Aorta (tissue), 5 donors: ENCODE results near the gene NOC2L. TPM values are rescaled to one million over a fixed set of nuclear protein-coding genes. Genes with fewer than 3 reads are reported as not detected.
"Not testable (repeated sequence)": the region's sequence is repeated elsewhere in the genome, so short reads cannot be mapped to it uniquely, and the experiment has no call there.

ENCODE experiments used
- ATAC-seq: fragments of 200-7000 bp; cut with Tn5 transposase; one replicate; pipeline ENCODE4 v1.9.1; 2022; ENCODE audit warnings: moderate library complexity; ENCODE audit not compliant: low FRiP score
- DNase-seq, 2 donors: peaks; one replicate each; pipeline ENCODE4 v3.0.0-alpha.2; 2020
- H3K27ac ChIP-seq, 2 donors: one replicate each; pipeline ENCODE4 v1.5.1; 2013; ENCODE audit warnings: low read length in 2 of 2, mild to moderate bottlenecking in 2 of 2, moderate library complexity in 2 of 2, control low read depth in 1 of 2, inconsistent platforms in 1 of 2, low read depth in 1 of 2
- H3K27me3 ChIP-seq, 2 donors: one replicate each; pipeline ENCODE4 v1.6.1; 2013; ENCODE audit warnings: control low read depth in 1 of 2, low read length in 1 of 2, mild to moderate bottlenecking in 1 of 2, moderate library complexity in 1 of 2; ENCODE audit not compliant: insufficient read depth in 2 of 2, control insufficient read depth in 1 of 2
- H3K36me3 ChIP-seq, 2 donors: one replicate each; pipeline ENCODE4 v1.6.1; 2013; ENCODE audit warnings: control low read depth in 1 of 2, low read length in 1 of 2, mild to moderate bottlenecking in 1 of 2; ENCODE audit not compliant: insufficient read depth in 2 of 2, control insufficient read depth in 1 of 2
- H3K4me1 ChIP-seq, 2 donors: one replicate each; pipeline ENCODE4 v1.6.1; 2013; ENCODE audit warnings: low read length in 2 of 2, control low read depth in 1 of 2, mild to moderate bottlenecking in 1 of 2, moderate library complexity in 1 of 2; ENCODE audit not compliant: insufficient read depth in 2 of 2, control insufficient read depth in 1 of 2
- H3K4me3 ChIP-seq, 2 donors: one replicate each; pipeline ENCODE4 v1.5.1; 2013; ENCODE audit warnings: low read length in 2 of 2, control low read depth in 1 of 2, mild to moderate bottlenecking in 1 of 2
- H3K9me3 ChIP-seq: one replicate; pipeline ENCODE4 v1.6.1; 2013; ENCODE audit warnings: mild to moderate bottlenecking, low read length; ENCODE audit not compliant: control insufficient read depth
- WGBS, 2 donors: extraction: QIAGEN DNeasy Blood & Tissue Kit; methylation state at CpG; one replicate each; pipeline ENCODE4 v1.1.7; 2013; 5-methylcytosine and 5-hydroxymethylcytosine counted together
- intact Hi-C, 2 donors: fragments of 100-400 bp; cut with DNase I; formaldehyde crosslinking; loops; one replicate each; pipeline versions ENCODE4 v1.14.2 to v1.15.0; 2022
- polyA plus RNA-seq, 2 donors: library from polyadenylated mRNA; stranded (reverse); fragments of 200-250 nt; gene quantifications; one replicate each; pipeline ENCODE4 v1.2.3, GENCODE V29; 2013
- total RNA-seq, 2 donors: library from RNA; stranded (reverse); fragmentation: NEBNext Ultra II Directional; extraction: Animal tissue kit (Norgen Biotek cat#: 25700); gene quantifications; one replicate each; pipeline ENCODE4 v1.2.1, GENCODE V29; 2021
- donor health status: healthy with polysubstance abuse.
- donor health status: Bipolar disorder and iron deficiency.
- donor health status: DM: no; HTN: no; CAD: no.
- donor health status: DM: no; HTN: no; CAD: no.
- donor health status: DM: yes; HTN: yes; CAD: no.

The NOC2L gene
- total and polyA plus RNA-seq, 4 donors: 17.3 to 55.5 (median 38.6) TPM

GRCh38 chr1:952201-952600 is 6.9 kb downstream of the NOC2L start:
- intact Hi-C loops: loop anchor here in 1 of 2 donors (10.0 kb wide), 1 partner anchor 47 kb away; no protein-coding TSS in a partner anchor
- no peak for DNase-seq
- H3K4me1 ChIP-seq: no peaks in the 10 kb centered on the region
- ATAC-seq: no peak
- H3K27me3 ChIP-seq: no peaks in the 10 kb centered on the region
- peaks cover 0 to 2% of the 10 kb centered on the region in 2 donors for H3K36me3 ChIP-seq
- no peak overlapping the region for H3K4me3 ChIP-seq
- H3K27ac ChIP-seq: no peak overlapping the region
- H3K9me3 ChIP-seq: no peaks in the 10 kb centered on the region
- 88% methylated on average over 15 of the region's 15 CpGs for WGBS, 2 donors

DNA sequence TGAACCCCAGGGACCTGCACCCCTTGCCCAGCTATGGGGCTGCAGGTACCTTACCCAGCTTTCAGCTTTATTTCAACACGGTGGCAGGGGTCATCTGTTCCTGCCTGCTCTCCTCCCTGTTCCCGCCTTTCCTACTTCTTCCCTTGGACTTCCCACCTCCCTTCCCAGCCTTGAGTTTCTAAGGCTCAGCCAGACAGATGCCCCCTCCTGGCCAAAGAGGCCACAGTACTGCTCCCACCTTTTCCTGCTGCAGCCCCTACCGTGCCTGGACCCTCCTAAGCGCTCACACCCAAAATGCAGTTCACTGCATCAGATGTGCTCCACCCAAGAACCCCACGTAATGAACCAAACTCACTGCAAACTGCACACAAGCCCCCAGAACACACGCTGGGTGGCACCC is 7.7 kb downstream of the NOC2L start:
- peaks cover 0 to 2% of the 10 kb centered on the region in 2 donors for H3K36me3 ChIP-seq
- H3K27me3 ChIP-seq: no peaks in the 10 kb centered on the region
- DNase-seq (no peak), ATAC-seq (no peak)
- no peaks in the 10 kb centered on the region for H3K4me1 ChIP-seq
- intact Hi-C loops: loop anchor here in 1 of 2 donors (10.0 kb wide), 1 partner anchor 47 kb away; no protein-coding TSS in a partner anchor
- no peak overlapping the region for H3K27ac ChIP-seq
- H3K4me3 ChIP-seq: no peak overlapping the region
- WGBS, 2 donors: 59 to 71% methylated on average over 6 of the region's 6 CpGs
- no peaks in the 10 kb centered on the region for H3K9me3 ChIP-seq

GRCh38 chr1:950881-951280 is 8.2 kb downstream of the NOC2L start:
- H3K27ac ChIP-seq: no peak overlapping the region
- DNase-seq (no peak), ATAC-seq (no peak)
- intact Hi-C loops: loop anchor here in 1 of 2 donors (10.0 kb wide), 1 partner anchor 46 kb away; no protein-coding TSS in a partner anchor
- H3K27me3 ChIP-seq: no peaks in the 10 kb centered on the region
- H3K4me1 ChIP-seq: no peaks in the 10 kb centered on the region
- no peak overlapping the region for H3K4me3 ChIP-seq
- H3K36me3 ChIP-seq: peaks cover 0 to 2% of the 10 kb centered on the region in 2 donors
- H3K9me3 ChIP-seq: no peaks in the 10 kb centered on the region
- 93 to 95% methylated on average over 23 of the region's 23 CpGs for WGBS, 2 donors

DNA sequence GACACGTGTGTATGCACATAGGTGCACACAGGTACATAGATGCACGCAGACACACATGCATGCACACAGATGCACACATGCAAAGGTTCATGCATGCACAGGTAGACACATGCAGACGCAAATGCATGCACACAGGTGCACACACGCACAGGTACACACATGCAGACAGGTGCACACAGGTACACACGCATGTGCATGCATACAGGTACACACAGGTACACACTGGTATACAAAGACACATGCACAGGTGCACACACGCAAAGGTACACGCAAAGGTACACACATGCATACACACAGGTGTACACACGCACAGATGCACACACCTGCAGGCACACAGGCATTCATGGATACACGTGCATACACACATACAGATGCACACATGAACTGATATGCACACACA is 8.8 kb downstream of the NOC2L start:
- DNase-seq: no peak
- intact Hi-C loops: loop anchor here in 1 of 2 donors (10.0 kb wide), 1 partner anchor 45 kb away; no protein-coding TSS in a partner anchor
- WGBS, 2 donors: 90 to 91% methylated on average over 9 of the region's 9 CpGs
- no peaks in the 10 kb centered on the region for H3K4me1 ChIP-seq
- H3K9me3 ChIP-seq: no peaks in the 10 kb centered on the region
- H3K4me3 ChIP-seq: no peak overlapping the region
- no peak overlapping the region for H3K27ac ChIP-seq
- ATAC-seq: no peak
- peaks cover 0 to 2% of the 10 kb centered on the region in 2 donors for H3K36me3 ChIP-seq
- no peaks in the 10 kb centered on the region for H3K27me3 ChIP-seq

GRCh38 chr1:947958-948357 is 11.1 kb downstream of the NOC2L start:
- ATAC-seq (no peak), DNase-seq (no peak)
- H3K27ac ChIP-seq: no peak overlapping the region
- intact Hi-C loops: no loop called here
- H3K4me1 ChIP-seq: no peaks in the 10 kb centered on the region
- no peaks in the 10 kb centered on the region for H3K27me3 ChIP-seq
- no peaks in the 10 kb centered on the region for H3K9me3 ChIP-seq
- 86 to 93% methylated on average over 14 to 15 of the region's 15 CpGs for WGBS, 2 donors
- H3K36me3 ChIP-seq: peaks cover 0 to 2% of the 10 kb centered on the region in 2 donors
- H3K4me3 ChIP-seq: no peak overlapping the region

DNA sequence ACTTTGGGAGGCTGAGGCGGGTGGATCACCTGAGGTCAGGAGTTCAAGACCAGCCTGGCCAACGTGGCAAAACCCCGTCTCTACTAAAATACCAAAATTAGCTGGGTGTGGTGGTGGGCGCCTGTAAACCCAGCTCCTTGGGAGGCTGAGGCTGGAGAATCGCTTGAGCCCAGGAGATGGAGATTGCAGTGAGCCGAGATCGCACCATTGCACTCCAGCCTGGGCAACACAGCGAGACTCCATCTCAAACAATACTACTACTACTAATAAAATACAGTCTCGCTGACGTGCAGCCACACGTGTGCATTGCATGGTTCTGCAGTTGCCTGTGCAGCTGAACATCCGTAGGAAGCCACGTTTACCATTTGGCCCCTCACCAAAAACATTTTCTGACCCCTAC is 12.2 kb downstream of the NOC2L start:
- intact Hi-C loops, H3K27me3 ChIP-seq, ATAC-seq, H3K27ac ChIP-seq, DNase-seq, H3K9me3 ChIP-seq, H3K4me3 ChIP-seq, H3K4me1 ChIP-seq, H3K36me3 ChIP-seq: not testable (repeated sequence)
- WGBS, 2 donors: 93 to 96% methylated on average over 13 of the region's 13 CpGs

DNA sequence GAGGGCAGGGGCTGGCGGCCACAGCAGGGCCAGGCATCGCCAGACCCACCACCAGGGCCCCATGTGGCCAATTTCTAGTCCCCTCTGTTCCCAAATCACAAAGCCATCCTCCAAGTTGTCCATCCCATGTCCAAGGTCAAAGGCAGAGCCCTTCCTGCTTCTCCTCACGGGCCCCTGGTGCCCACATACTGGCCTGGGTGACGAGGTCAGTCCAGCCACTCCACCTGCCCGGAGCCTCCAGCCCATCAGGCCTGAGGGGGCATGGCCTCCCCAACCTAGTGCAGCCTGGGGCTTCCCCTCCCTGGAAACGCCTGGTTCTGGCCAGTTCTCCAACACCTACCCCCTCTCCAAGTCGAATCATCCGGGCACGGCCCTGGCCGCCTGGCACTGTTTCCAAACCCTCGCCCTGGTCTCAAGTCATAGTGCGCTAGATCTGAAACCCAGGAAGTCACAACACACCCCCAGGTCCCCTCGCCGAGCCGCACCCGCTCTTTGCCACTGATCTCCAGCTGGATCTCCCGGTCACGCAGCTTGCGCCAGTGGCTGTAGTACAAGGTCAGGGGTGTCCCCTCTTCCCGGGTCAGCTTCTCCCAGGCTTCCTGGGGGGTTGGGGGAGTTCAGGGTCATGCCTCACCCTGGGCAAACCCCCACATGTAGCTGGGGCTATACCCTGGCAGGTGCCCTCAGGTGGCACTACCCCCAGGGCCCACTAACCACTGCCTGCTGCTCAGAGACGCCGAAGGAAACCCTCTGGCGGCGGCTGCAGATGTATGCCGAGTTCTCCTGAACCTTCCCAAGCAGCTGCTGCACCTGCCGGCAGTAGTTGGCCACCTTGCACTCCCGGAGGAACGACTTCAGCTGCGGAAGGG is 13.1 kb downstream of the NOC2L start:
- ATAC-seq (no peak), DNase-seq (no peak)
- no peaks in the 10 kb centered on the region for H3K27me3 ChIP-seq
- no peaks in the 10 kb centered on the region for H3K9me3 ChIP-seq
- H3K27ac ChIP-seq: no peak overlapping the region
- peaks cover 0 to 2% of the 10 kb centered on the region in 2 donors for H3K36me3 ChIP-seq
- H3K4me3 ChIP-seq: no peak overlapping the region
- WGBS, 2 donors: 85 to 86% methylated on average over 29 of the region's 29 CpGs
- intact Hi-C loops: no loop called here
- H3K4me1 ChIP-seq: no peaks in the 10 kb centered on the region

- intact Hi-C loops: loop anchor here in 1 of 2 donors (5.0 kb wide), 1 partner anchor 37 kb away; no protein-coding TSS in a partner anchor
- no peak overlapping the region for H3K4me3 ChIP-seq
- no peaks in the 10 kb centered on the region for H3K9me3 ChIP-seq
- ATAC-seq (no peak), DNase-seq (no peak)
- H3K36me3 ChIP-seq: no peaks in the 10 kb centered on the region
- no peak overlapping the region for H3K27ac ChIP-seq
- WGBS, 2 donors: 61 to 62% methylated on average over 28 of the region's 28 CpGs
- no peaks in the 10 kb centered on the region for H3K27me3 ChIP-seq
- H3K4me1 ChIP-seq: no peaks in the 10 kb centered on the region
Observed at GRCh38 chr1:944341-945325, 14.4 kb downstream of the NOC2L start.
